Gastroesophageal sphincter (tissue), 4 donors: ENCODE results near the gene IFT172. TPM values are rescaled to one million over a fixed set of nuclear protein-coding genes. Genes with fewer than 3 reads are reported as not detected.

ENCODE experiments used
- ATAC-seq: fragments of 150-250 bp; one replicate; pipeline ENCODE4 v1.9.1; 2016; ENCODE audit warnings: mild to moderate bottlenecking, moderate library complexity
- H3K27ac ChIP-seq, 4 donors: fragments of 200-600 bp; sonication (generic) in 3 of 4; 1 replicate in 3 of 4; 2 replicates in 1 of 4; pipeline ENCODE4 v1.5.1; 2016 to 2019
- H3K27me3 ChIP-seq: fragments of 200-600 bp; sonication (generic); one replicate; pipeline ENCODE4 v1.5.1; 2019
- H3K36me3 ChIP-seq, 2 donors: fragments of 200-600 bp; sonication (generic); one replicate each; pipeline ENCODE4 v1.5.1; 2019; ENCODE audit warnings: control low read depth in 1 of 2
- H3K4me1 ChIP-seq, 3 donors: fragments of 200-600 bp; sonication (generic); 1 replicate in 2 of 3; 2 replicates in 1 of 3; pipeline ENCODE4 v1.5.1; 2016 to 2019; ENCODE audit warnings: control low read depth in 2 of 3
- H3K4me3 ChIP-seq, 2 donors: fragments of 200-600 bp; sonication (generic); one replicate each; pipeline ENCODE4 v1.5.1; 2019; ENCODE audit warnings: mild to moderate bottlenecking in 1 of 2, moderate library complexity in 1 of 2
- H3K9me3 ChIP-seq, 3 donors: fragments of 200-600 bp; sonication (generic); one replicate each; pipeline ENCODE4 v1.5.1; 2017 to 2019; ENCODE audit warnings: control low read depth in 2 of 3
- CTCF ChIP-seq, 4 experiments: fragments of 200-600 bp in 2 of 4; fragments of 450-650 bp in 2 of 4; sonication (generic) in 1 of 4; IDR thresholded peaks; one replicate each; pipeline ENCODE4 v1.5.1; 2017 to 2019; ENCODE audit warnings: antibody characterized with exemption in 4 of 4, mild to moderate bottlenecking in 2 of 4, moderate library complexity in 2 of 4
- EP300 ChIP-seq: sonication (generic); formaldehyde crosslinking; IDR thresholded peaks from one replicate; pipeline ENCODE4 v1.6.1; 2017; ENCODE audit warnings: antibody characterized with exemption, mild to moderate bottlenecking
- POLR2A ChIP-seq, 2 donors: fragments of 450-650 bp; IDR thresholded peaks; one replicate each; pipeline ENCODE4 v1.6.1; 2017; ENCODE audit warnings: antibody characterized with exemption in 2 of 2, mild to moderate bottlenecking in 2 of 2, moderate library complexity in 1 of 2
- POLR2AphosphoS5 ChIP-seq: sonication (generic); formaldehyde crosslinking; IDR thresholded peaks from one replicate; pipeline ENCODE4 v1.6.1; 2017; ENCODE audit warnings: antibody characterized with exemption
- WGBS, 2 donors: methylation state at CpG; one replicate each; pipeline ENCODE4 v1.1.5; 2018; ENCODE audit warnings: low coverage in 1 of 2; 5-methylcytosine and 5-hydroxymethylcytosine counted together
- total RNA-seq, 4 donors: library from RNA; depleted of rRNA; stranded (reverse); fragments of >200 nt; gene quantifications; one replicate each; pipeline ENCODE4 v1.1.0, GENCODE V29; 2016

IFT172 gene
- total RNA-seq, 4 donors from 2014 or later, result 17.9 to 34.8 (median 30.3) TPM

- Histone ChIP-seq H3K27me3 (peaks cover 6% of the 10 kb centered on the region), H3K36me3 (no peaks in the 10 kb centered on the region), H3K9me3 (no peaks in the 10 kb centered on the region), H3K4me3 (no peak overlapping the region), H3K27ac (no peak overlapping the region), H3K4me1 (no peaks in the 10 kb centered on the region)
- no peak for ATAC-seq
- WGBS, 2 donors, result 35 to 45% methylated on average over 4 to 6 of the region's 6 CpGs
- TF ChIP-seq POLR2A (IDR thresholded peaks at IDR 0.05) (no peak), POLR2AphosphoS5 (no peak), CTCF (IDR thresholded peaks at IDR 0.05) (no peak), EP300 (no peak)
Observed at GRCh38 chr2:27509326-27509725, 19.8 kb upstream of the IFT172 start.

- TF ChIP-seq EP300 (no peak), POLR2AphosphoS5 (no peak)
- Histone ChIP-seq H3K4me3 (no peak overlapping the region), H3K4me1 (no peaks in the 10 kb centered on the region), H3K27me3 (peaks cover 6% of the 10 kb centered on the region), H3K36me3 (no peaks in the 10 kb centered on the region), H3K9me3 (no peaks in the 10 kb centered on the region), H3K27ac (no peak overlapping the region)
- no peak for ATAC-seq
- WGBS, 2 donors, result 38% methylated on average over 3 of the region's 4 CpGs; no CpG with 5 or more reads in 1 of the 2 donors
Observed at GRCh38 chr2:27507293-27507692, 17.8 kb upstream of the IFT172 start.

- H3K27ac ChIP-seq, result no peak overlapping the region
- H3K9me3 ChIP-seq, result no peaks in the 10 kb centered on the region
- no peak for ATAC-seq
- H3K4me3 ChIP-seq, result no peak overlapping the region
- H3K27me3 ChIP-seq, result peaks cover 6% of the 10 kb centered on the region
- no peaks in the 10 kb centered on the region for H3K4me1 ChIP-seq
- TF ChIP-seq POLR2AphosphoS5 (no peak), EP300 (no peak), POLR2A (IDR thresholded peaks at IDR 0.05) (no peak), CTCF (IDR thresholded peaks at IDR 0.05) (no peak)
- WGBS, 2 donors, result 83 to 84% methylated on average over 3 to 6 of the region's 6 CpGs
- no peaks in the 10 kb centered on the region for H3K36me3 ChIP-seq
Observed at GRCh38 chr2:27506587-27506986, 17.0 kb upstream of the IFT172 start.

GRCh38 chr2:27502142-27502541 is 12.6 kb upstream of the IFT172 start:
- 63 to 75% methylated on average over 4 of the region's 4 CpGs for WGBS, 2 donors
- Histone ChIP-seq H3K9me3 (no peaks in the 10 kb centered on the region), H3K4me1 (no peaks in the 10 kb centered on the region), H3K27me3 (peaks cover 7% of the 10 kb centered on the region), H3K36me3 (no peaks in the 10 kb centered on the region), H3K4me3 (no peak overlapping the region), H3K27ac (no peak overlapping the region)
- no peak for ATAC-seq
- no peak for TF ChIP-seq EP300
- TF ChIP-seq CTCF (IDR thresholded peaks at IDR 0.05), result no peak
- no peak for TF ChIP-seq POLR2A (IDR thresholded peaks at IDR 0.05)
- TF ChIP-seq POLR2AphosphoS5, result no peak

- no peak overlapping the region for H3K27ac ChIP-seq
- TF ChIP-seq POLR2AphosphoS5, result no peak
- H3K9me3 ChIP-seq, result no peaks in the 10 kb centered on the region
- no peaks in the 10 kb centered on the region for H3K4me1 ChIP-seq
- H3K4me3 ChIP-seq, result no peak overlapping the region
- H3K27me3 ChIP-seq, result peaks cover 7% of the 10 kb centered on the region
- no peak for ATAC-seq
- no peaks in the 10 kb centered on the region for H3K36me3 ChIP-seq
Observed at GRCh38 chr2:27501042-27501441, 11.5 kb upstream of the IFT172 start.

GRCh38 chr2:27498975-27499374 is 9.4 kb upstream of the IFT172 start:
- Histone ChIP-seq H3K4me1 (peaks cover 0 to 20% (median 0%) of the 10 kb centered on the region in 3 donors), H3K36me3 (no peaks in the 10 kb centered on the region), H3K27me3 (peaks cover 7% of the 10 kb centered on the region), H3K27ac (no peak overlapping the region), H3K4me3 (no peak overlapping the region), H3K9me3 (no peaks in the 10 kb centered on the region)
- 82 to 86% methylated on average over 1 to 2 of the region's 3 CpGs for WGBS, 2 donors
- TF ChIP-seq EP300 (no peak), POLR2AphosphoS5 (no peak), CTCF (IDR thresholded peaks at IDR 0.05) (no peak), POLR2A (IDR thresholded peaks at IDR 0.05) (no peak)
- ATAC-seq, result no peak
